ENCODE results near the gene AP3S1.

- TF ChIP-seq POLR2A (IDR thresholded peaks at IDR 0.05) (no peak), CTCF (IDR thresholded peaks at IDR 0.05) (no peak)
These were observed 12.4 kb downstream of the AP3S1 start for GRCh38 chr5:115854139-115854538.
